Stimulated activated CD8-positive, alpha-beta memory T cell treated with anti-CD3 and anti-CD28 coated beads, Interleukin-15, amount 100 ng/mL, for 24 hours (primary cell): ENCODE measurements around the gene BACH2.
A peak's percentile ranks its signal among the peaks of the same experiment; 100 is the strongest.

ENCODE experiments used
- DNase-seq: peaks from one replicate; pipeline ENCODE4 v3.0.0-alpha.2; 2020; ENCODE audit warnings: low read depth

The BACH2 gene

DNA sequence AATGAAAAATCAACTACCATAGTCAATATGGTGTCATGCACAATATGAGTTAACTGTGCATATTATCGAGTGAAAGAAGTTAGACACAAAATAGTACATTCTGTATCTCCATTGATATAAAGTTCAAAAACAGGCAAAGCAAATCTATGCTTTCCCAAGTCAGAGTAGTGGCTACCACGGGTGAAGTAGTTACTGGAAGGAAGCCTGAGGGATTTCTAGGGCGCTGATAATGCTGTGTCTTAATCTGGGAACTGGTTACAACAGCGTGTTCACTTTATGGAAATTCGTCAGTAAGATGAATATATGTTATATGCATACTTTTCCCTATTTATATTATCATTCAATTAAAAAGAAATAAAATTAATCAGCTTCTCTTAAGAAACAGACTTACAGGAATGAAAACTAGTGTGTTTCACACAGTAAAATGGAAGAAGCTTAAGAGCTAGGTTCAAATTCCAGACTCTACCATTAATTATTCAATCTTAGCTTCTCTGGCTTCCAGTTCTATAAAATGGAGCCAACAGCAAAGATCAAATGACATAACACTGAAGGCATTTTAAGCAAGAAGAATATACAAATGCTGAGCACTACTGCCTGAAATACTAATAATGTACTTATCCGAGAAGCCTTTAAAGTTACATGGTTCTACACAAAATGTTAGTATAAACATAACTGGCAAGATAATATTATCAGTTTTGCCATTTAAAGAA lies 19.2 kb downstream of the BACH2 start:
- no peak for DNase-seq

DNA sequence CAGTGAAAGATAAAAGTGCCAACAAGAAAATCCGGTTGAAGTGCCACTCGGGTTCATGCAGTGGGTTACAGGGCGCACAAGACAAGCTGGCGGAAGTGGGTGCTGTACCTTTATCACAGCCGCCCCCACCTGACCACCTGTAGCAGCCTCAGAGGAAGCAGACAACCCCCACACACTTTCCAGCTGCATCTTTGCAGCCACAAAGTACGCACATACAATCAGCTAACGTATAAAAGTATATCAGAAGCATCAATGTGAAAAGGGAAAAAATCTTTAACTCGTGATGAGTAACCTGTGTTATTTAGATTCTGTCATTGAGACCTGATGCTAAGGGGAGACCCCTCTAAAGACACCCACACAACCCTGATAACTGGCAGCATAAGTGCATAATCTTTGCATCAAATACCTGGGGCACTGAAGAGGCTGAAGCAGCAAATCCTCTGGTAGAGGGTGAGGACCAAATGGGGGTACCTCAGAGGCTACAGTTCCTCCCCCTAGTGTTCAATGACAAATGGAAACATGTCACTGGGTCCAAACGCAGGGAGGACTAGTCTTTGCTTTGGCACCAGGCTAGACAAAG lies 22.1 kb downstream of the BACH2 start:
- DNase-seq, result peak; percentile 52

DNA sequence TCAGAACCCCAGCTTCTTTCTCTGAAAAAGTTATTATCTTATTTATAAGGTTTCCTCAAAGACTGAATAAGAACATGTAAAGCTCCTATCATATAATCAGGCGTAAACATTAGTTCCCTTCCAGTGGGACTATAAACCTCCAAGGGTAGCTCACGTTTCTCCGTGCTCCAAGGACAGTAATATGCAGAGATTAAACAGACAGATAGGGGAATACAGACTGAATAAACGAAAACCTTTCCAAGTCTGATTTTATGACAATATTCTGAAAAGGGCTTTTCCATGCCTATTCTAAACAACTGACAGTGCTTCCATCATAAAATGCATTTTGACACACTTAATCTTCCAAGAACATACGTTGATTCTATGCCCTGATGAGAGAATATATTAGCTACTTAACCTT lies 22.8 kb downstream of the BACH2 start:
- no peak for DNase-seq

DNA sequence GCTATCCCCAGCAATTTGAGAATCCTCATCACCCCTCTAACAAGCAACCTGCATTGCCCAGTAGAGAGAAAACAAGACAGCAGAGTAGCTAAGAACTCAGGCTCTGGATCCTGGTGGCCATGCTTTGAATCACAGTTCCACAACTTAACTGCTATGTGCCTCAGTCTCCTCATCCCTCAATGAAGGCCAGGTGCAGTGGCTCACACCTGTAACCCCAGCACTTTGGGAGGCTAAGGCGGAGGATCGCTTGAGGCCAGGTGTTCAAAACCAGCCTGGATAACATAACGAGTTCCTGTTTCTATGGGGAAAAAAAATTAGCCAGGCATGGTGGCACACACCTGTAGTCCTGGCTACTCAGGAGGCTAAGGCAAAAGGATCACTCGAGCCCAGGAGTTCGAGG lies 23.7 kb downstream of the BACH2 start:
- no peak for DNase-seq

DNA sequence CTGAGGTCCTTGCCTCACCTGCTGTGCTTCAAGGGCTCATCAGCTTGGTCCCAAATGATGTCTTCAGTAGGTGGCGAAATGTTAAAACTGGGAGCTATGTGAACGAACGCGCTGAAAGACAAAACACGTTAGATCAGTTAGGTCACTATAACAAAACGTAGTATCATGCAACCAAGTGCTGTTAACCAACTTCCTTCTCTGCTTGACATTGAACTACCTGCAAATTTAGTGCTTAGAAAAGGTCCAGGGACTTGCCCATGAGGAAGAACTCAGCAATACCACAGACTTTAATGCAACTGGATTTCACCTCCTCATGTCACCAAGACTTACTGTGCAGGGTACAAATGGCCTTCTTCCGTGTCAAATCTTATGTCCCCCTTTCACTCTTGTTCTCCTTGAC lies 24.8 kb downstream of the BACH2 start:
- no peak for DNase-seq

DNA sequence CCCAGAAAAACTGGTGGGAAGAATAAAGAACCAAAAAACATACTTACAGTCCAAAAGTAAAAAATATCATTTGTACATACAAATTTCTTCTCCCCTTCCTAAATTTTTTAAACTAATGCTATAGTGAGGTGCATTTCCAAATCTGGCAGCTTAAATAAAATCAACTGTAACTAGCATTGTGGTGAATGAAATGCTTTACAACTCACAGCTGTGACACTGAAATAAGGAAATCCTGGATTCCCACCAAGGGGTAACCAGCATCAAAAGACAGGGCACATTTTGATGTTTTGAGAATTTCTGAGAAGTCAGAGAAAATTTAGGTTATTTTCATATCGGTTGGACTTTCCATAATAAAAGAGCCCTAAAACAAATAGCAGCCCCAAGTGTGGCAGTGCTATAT lies 27.3 kb downstream of the BACH2 start:
- DNase-seq, result no peak

DNA sequence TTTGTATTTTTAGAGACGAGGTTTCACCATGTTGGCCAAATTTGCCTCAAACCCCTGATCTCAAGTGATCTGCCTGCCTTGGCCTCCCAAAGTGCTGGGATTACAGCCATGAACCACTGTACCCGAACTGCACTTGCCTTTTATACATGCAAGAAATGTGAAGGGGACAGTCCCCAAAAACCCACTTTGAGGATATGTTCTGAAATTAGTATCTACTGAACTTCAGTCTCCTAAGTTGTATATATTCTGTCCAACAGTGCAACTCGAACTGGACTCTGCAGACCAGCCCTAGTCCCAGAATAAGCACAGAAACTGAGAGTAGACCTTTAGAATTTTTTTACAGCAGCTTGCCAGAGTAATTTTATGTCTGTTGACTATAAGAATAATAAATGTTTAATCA lies 28.5 kb downstream of the BACH2 start:
- DNase-seq, result no peak

DNA sequence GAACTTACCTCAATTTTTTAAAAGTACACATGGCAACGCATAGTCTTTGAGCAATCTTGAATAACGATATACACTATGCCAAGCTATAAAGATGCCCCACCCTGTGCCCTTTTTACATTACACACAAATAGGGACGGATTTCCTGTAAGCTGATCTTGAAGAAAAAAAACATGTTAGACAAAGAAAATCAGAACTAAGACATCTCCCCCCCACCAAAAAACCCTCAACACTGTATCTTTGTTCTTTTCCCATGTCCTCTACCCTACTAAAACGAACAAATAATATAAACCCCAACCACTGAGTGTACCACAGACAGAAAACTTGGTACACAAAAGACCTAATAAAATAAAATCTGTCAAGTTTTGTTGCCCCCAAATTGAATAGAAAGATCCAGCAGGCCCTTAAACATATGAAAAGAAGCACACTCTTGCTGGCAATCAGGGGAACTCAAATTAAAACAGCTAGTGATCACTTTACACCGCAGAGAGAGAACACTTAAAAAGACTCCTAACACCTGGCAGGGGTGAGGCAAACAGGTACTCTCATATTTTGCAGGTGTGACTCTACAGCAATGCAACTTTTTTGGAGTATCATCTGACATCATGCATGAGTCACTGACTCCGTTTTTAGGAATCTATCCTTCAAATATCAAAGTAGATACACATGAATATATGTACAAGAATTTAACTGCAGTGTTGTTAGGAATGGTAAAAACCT lies 29.6 kb downstream of the BACH2 start:
- no peak for DNase-seq

DNA sequence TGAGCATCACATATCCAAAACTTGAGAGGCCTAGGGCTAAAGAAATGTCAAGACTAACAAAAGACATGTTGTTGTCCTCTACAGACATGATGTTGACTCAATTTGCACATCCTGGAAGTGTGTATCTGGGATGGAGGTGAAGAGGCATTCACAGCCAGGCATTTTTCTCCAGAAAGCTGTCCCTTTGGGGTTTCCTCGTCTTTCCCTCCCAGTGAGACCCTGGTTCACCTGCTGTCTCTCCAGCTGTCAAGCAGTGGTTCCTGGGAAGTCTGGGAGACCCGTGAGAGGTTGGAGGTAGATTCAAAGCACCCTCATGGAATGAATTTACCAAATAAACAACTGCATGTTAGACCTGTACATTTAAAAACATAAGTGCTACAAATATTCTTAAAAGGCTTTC lies 32.1 kb downstream of the BACH2 start:
- DNase-seq, result no peak

DNA sequence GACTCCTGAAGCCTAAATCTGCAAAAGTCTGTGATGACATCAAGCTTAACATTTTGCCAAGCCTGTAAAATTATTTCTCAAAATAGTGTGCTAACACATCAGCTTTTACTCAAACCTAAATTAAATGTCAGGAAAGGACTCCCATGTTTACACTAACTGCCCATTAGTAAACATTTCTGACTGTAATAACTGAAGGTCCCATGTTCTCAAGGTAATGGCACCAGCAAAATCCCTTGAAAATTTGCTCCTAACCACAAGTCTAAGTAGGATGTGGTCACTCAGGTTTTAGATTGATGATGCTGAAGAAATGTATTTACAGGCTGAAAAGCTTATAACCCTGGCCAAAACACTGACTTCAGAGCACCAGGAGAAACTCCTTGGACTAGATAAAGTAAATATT lies 33.0 kb downstream of the BACH2 start:
- no peak for DNase-seq

DNA sequence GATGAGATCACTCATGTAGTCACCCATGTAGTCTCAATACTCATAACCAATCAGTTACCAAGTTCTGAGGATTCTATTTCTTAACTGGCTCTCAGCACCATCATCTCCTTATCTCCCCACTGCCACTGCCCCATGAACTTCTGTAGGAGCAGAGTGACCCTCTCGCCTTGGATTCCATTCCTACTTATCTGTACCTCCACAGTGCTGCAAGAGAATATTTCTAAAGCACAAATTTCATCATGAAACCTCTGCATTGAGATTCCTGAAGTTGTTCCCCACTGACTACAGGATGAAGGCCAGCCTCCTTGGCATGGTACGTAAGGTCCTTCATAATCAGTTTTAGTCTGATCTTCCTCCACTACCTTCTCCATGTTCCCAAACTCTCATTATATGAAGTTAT lies 34.8 kb downstream of the BACH2 start:
- no peak for DNase-seq

DNA sequence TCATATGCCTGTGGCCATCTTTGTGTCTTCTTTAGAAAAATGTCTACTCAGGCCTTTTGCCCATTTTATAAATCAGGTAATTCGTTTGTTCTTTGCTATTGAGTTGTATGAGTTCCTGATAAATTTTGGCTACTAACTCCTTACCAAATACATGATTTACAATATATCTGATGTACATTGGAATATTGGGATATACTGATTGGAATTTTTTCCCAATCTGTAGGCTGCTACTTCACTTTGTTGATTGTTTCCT lies 39.2 kb downstream of the BACH2 start:
- no peak for DNase-seq

DNA sequence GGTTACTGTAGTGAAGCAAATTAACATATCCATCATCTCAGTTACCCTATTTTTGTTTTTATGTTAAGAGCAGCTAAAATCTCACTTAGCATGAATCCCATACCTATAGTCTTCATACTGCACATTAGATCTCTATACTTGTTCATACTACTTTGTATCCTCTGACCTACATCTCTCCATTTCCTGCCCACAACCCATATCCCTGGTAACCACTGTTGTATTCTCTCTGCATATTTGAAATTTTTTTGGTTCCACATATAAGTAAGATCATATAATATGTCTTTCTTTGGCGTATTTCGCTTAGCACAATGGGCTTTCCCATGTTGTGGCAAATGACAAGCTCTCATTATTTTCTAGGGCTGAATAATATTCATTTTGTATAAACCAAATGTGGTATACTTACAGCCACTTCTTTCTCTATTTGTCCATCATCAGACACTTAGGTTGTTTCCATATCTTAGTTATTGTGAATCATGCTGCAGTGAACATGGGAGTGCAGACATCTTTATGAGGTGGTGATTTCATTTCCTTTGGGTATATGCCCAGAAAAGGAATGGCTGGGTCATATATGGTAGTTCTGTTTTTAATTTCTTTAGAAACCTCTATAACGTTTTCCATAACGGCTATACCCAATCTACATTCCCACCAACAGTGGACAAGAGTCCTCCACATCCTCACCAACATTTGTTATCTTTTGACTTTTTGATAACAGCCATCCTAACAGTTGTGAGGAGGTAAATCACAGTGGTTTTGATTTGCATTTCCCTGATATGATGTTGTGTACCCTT lies 39.8 kb downstream of the BACH2 start:
- DNase-seq, result no peak

DNA sequence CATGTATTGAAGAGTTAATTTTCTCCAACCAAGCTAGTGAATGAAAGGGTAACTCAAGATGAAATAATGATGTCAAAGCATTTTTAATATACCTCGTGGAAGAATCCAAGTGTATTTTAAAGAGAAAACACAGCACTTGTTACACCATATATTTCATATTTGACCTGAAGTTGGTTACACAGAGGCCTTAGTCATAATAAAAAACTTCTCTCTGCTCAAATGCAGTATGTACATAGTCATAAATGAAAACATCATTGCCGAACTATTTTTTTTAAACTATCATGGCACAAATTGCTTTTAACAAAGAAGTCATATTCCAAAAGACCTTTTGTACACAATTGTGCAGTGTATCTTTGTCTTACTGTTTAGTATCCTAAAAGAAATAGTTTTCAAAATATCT lies 43.0 kb downstream of the BACH2 start:
- DNase-seq, result no peak

DNA sequence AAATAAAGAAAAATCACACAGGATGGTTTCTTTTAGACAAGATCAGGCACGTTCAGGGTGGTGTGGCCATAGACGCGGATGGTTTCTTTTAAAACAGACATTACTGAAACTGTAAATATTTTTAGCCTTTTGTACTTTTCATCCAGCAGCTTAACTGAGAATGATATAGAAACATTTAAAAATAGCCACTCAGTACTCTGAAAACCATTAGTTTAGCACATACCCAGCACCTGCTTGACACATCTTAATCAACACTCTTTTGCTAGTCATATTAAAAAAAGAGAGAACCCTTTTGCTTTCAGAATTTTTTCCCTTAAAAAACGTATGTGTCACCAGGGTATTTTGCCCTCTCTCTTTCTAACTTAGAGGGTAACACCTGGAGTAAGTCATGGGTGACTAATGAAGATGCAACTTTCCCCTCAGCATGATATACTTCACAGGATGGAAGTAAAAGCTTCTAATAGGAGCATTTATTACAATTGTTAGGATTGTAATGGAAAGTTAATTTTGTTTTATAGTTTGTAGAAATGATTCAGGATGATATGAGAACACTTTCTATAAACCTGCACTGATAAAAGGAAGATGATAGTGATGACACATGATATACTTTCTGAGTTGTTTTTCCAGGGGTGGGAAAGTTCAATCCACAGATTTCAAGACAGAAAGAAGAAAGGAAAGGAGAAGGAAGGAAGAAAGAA lies 45.2 kb downstream of the BACH2 start:
- no peak for DNase-seq

DNA sequence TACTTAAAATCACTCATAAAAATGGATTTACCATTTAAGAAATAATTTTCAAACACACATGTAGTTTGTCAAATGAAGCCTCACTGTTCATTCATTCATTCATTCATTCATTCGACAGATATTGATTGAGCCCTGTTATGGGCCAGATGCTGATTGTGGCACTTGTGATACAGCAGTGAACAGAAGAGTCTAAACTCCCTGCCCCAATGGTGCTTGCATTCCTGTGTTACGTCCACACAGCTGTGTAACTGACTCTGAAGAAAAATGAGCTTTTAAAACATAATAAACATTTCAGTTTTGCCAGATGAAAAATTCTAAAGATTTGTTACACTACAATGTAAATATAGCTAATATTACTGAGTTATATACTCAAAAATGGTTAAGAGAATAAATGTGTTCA lies 46.2 kb downstream of the BACH2 start:
- no peak for DNase-seq

DNA sequence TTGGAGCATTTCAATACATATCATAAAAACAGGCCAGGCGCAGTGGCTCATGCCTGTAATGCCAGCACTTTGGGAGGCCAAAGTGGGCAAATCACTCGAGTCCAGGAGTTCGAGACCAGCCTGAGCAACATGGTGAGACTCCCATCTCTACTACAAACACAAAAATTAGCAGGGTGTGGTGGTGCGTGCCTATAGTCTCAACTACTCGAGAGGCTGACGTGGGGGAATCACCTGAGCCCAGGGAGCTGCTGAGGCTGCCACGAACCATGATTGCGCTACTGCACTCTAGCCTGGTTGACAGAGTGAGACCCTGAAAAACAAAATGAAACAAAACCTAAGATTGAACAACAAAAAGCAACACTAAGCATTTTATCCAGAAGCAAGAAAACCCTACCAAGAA lies 47.2 kb downstream of the BACH2 start:
- DNase-seq, result no peak

DNA sequence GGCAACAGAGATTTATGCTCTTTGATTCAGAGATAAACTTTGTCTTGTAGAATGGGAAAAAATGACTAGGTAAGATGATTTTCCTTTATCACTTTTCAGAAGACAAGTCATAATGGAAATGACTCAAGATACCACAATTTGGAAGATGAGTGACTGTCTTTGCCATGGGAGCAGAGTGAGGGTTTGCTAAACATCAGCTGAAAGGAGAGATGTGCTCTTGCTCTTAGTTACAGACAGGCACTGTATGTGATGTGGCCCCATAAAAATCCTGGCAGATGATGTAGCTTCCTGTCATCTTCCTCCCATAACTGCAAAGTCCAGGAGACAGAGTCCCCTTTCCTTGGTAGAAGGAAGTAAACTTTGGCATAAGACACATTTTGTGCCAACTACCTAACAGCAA lies 47.6 kb downstream of the BACH2 start:
- no peak for DNase-seq

DNA sequence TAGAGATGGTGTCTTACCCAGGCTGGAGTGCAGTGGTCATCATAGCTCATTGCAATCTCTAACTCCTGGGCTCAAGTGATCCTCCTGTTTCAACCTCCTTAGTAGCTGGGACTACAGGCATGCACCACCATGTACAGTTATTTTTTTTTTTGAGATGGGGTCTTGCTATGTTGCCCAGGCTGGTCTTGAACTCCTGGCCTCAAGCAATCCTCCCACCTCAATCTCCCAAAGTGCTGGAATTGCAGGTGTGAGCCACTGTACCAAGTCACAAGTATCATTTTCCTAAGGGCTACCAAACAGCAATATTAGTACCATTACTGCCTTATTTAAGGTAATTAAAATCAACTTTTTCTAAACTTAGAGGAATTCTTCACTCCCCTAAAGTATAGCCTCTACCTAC lies 49.4 kb downstream of the BACH2 start:
- no peak for DNase-seq

DNA sequence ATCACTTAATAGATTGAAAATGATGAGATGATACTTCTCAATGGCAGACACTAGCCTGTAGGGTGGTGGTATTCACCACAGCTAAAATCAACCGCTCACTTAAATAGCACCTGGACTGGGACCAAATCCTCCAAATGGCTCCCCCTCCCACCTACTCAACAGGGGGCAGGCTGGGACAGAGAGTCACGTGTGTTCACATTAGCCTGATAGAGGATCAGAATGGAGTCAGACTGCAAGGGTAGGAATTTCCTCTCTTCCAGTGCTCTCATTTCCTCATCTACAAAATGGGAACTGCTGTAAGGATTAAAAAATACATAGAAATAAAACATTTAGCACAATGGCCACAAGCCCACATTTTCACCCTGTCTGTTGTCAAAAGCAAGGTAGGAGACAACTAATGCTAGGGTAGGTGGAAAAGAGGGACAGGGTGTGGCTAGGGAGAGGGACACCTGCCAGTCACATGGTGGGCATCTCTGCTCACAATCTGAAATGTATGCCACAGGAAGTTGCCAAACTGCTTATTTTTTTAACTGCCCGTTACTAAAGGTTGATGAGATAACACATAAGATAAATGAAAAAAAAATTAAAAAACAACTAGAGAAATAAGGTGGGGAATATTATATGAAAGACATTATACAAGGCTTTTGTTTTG lies 55.3 kb downstream of the BACH2 start:
- DNase-seq, result no peak

DNA sequence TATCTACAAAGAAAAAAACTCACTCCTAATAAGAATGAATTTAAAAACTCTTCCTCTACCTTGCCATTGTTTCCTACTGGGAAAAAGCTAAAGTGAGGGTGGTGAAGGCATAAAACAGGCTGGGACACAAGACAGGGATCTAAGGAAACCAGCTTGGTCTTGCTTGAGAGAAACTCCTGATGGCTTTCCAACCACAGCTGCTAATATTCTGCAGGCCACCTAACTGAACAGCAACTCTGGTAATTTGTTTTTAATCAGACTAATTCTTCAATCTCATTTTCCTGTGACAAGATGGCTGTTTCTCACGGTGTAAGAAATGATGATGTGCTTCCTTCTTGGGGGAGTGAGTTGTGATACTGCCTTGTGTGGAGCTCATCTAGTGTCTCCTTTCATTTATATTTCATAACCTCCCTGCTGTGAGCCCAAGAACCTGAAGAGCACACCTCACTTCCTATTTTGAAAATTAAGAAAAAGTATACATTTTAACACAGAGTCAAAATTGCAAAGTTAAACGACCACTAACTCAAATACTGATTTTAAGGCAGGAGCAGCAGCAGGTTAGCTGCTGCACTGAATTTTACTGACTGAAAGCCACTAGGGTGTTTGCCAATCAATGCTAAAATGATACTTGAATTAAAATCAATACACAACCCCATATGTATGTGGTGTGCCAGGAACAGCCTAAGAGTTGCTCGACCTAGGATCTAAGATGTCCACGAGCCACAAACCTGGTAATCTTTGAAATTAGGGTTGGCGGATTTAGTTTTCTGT lies 58.0 kb downstream of the BACH2 start:
- DNase-seq, result no peak
